Mesothelial cell of epicardium (in vitro differentiated cells): ENCODE results near the gene PAFAH2. TPM values are rescaled to one million over a fixed set of nuclear protein-coding genes. Genes with fewer than 3 reads are reported as not detected.
A peak's percentile ranks its signal among the peaks of the same experiment; 100 is the strongest.

ENCODE experiments used
- DNase-seq, 2 experiments: peaks; one replicate each; pipeline ENCODE4 v3.0.0; 2021; ENCODE audit warnings: low spot score in 2 of 2; ENCODE audit not compliant: unreplicated experiment in 2 of 2
- H3K27ac Mint-ChIP-seq: 2 replicates; pipeline ENCODE4 v1.8.0; 2021; ENCODE audit warnings: mixed read lengths
- H3K27me3 Mint-ChIP-seq: 2 replicates; pipeline ENCODE4 v1.8.0; 2021; ENCODE audit warnings: low read depth, mixed read lengths
- H3K36me3 Mint-ChIP-seq: 2 replicates; pipeline ENCODE4 v1.8.0; 2021; ENCODE audit warnings: mixed read lengths
- H3K4me1 Mint-ChIP-seq: 2 replicates; pipeline ENCODE4 v1.8.0; 2021; ENCODE audit warnings: mixed read lengths
- H3K4me3 Mint-ChIP-seq: 2 replicates; pipeline ENCODE4 v1.8.0; 2021; ENCODE audit warnings: mild to moderate bottlenecking, moderate library complexity, mixed read lengths
- H3K9me3 Mint-ChIP-seq: 2 replicates; pipeline ENCODE4 v1.8.0; 2021; ENCODE audit warnings: mixed read lengths
- total RNA-seq: library from RNA; stranded (reverse); gene quantifications from 3 replicates; pipeline ENCODE4 v1.2.1, GENCODE V29; 2021
- TF ChIP-seq, protein P1 (sequence below): fragments of 200-600 bp; sonication (generic); IDR thresholded peaks from one replicate; pipeline ENCODE4 v1.5.0; 2021; ENCODE audit warnings: antibody characterized with exemption; ENCODE audit not compliant: unreplicated experiment

The PAFAH2 gene
- total RNA-seq, 1 donor from 2014 or later = 9.1 TPM

DNA sequence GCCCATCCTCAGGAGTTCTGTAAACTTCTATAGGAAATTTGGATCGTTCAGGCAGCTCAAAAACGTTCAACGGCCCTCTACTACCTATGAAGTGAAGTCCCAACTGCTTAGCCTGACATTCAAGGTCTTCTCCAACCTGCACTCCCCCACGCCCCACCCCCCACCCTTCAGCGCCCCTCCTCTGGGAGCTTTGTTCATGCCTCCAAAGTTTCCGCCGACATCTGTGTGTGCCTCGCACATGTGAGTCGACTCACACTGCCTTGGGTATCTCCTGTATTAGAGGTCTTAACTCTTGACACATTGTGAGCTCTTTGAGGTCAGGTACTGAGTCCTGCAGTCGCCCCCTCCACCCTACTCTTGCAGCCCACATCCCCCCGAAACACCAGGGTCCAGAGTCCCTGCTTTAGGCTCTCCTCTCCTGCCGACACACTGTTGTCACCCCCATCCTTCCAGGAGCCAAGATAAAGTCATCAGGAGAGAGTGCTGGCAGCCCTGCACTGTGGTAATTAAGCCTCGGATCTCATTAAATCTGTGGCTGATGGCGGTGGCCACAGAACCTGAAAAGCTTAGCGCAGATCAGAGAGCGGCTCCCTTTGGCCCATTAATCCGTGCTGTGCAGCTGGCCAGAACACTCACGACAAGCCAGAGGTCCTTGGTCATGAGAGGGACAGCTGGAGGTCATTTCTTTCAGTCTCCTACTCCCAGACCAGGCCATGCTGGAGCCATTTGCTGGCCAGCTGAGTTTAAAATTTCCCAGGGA, 1.4 kb upstream of the PAFAH2 start:
- Mint-ChIP-seq H3K27ac (no peak overlapping the region), H3K9me3 (no peaks in the 10 kb centered on the region), H3K4me1 (peaks cover 17% of the 10 kb centered on the region), H3K36me3 (no peaks in the 10 kb centered on the region), H3K4me3 (no peak overlapping the region), H3K27me3 (peaks cover under 1% of the 10 kb centered on the region)
- DNase-seq = no peak
- TF ChIP-seq, protein P1, sequence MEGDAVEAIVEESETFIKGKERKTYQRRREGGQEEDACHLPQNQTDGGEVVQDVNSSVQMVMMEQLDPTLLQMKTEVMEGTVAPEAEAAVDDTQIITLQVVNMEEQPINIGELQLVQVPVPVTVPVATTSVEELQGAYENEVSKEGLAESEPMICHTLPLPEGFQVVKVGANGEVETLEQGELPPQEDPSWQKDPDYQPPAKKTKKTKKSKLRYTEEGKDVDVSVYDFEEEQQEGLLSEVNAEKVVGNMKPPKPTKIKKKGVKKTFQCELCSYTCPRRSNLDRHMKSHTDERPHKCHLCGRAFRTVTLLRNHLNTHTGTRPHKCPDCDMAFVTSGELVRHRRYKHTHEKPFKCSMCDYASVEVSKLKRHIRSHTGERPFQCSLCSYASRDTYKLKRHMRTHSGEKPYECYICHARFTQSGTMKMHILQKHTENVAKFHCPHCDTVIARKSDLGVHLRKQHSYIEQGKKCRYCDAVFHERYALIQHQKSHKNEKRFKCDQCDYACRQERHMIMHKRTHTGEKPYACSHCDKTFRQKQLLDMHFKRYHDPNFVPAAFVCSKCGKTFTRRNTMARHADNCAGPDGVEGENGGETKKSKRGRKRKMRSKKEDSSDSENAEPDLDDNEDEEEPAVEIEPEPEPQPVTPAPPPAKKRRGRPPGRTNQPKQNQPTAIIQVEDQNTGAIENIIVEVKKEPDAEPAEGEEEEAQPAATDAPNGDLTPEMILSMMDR = no peak

DNA sequence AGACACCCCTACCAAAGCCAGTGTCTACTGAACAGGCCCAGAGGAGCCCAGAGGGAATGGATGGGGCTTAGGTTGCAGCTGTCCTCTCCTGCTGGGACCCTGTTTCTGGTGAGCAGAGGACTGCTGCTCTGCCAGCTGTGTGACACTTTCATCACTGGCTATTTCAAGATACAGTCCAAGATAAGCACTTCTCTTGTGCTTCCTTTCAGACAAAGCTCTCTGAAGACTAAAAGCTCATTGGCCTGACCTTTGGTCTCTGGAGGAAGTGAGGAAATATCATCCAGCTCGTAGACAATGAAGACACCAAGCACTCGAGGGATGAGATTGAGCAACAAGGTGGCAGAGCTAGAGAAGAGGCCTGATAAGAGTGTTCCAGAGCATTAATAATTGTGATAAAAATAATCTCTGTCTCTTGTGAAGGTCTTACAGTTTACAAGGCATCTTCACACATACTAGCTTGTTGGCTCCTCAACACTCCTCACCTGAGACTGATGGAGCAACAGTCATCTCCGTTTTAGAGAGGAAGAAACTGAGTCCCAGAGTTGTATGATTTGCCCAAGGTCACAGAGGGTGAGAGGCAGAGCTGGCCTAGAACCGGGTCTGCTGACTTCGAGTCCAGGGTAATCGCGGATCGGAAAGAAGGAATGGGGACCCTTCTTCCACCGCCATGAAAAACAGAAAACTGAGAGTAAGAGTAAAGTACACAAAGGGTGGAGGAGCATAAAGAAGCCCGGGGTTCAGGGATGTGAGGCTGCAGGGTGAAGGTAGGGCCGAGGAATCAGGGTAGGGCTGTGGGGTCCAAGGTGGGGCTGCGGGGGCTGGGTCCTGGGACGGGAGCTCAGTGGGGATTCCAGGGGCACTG, 666 bp downstream of the PAFAH2 start:
- H3K4me1 Mint-ChIP-seq = peaks cover 19% of the 10 kb centered on the region
- no peaks in the 10 kb centered on the region for H3K27me3 Mint-ChIP-seq
- DNase-seq = no peak
- TF ChIP-seq, protein P1 = no peak
- peak overlapping the region; percentile 88 for H3K4me3 Mint-ChIP-seq
- H3K27ac Mint-ChIP-seq = peak overlapping the region; percentile 97
- no peaks in the 10 kb centered on the region for H3K36me3 Mint-ChIP-seq
- no peaks in the 10 kb centered on the region for H3K9me3 Mint-ChIP-seq

DNA sequence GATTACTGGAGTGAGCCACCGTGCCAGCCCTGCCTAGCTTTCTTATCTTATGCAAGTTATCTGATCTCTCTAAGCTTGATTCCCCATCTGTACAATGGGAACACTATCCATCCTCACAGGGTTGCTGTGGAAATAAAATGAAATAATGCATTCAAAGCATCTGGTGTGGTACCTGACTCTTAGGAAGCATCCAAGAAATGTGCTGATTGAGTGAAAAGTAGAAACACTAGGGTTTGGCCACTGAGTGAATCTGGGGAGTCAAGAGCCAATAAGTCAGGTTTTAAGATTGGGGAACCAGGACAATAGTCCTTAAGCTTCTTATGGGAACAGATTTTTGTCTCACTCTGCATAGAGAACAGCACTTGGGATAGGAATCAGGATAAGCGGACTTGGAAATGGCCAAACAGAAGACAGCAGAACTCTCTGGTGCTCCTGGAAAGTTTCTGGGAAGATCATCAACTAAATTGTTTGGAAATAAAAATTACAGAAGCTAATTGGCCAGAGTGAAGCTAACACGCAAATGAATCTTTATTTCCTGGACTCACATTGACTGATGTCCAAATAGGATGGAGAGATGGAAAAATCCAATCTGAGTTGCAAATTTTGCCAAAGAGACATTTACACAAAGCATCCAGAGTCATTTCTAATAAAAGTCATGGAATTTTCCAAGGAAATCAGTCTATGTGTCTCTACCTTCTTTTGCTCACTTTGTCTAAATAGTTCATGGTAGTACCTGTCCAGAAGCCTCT, 3.3 kb downstream of the PAFAH2 start:
- DNase-seq = no peak
- Mint-ChIP-seq H3K36me3 (no peaks in the 10 kb centered on the region), H3K27ac (no peak overlapping the region), H3K9me3 (no peaks in the 10 kb centered on the region), H3K4me3 (no peak overlapping the region), H3K4me1 (peaks cover 24% of the 10 kb centered on the region), H3K27me3 (no peaks in the 10 kb centered on the region)
- TF ChIP-seq, protein P1 = no peak

DNA sequence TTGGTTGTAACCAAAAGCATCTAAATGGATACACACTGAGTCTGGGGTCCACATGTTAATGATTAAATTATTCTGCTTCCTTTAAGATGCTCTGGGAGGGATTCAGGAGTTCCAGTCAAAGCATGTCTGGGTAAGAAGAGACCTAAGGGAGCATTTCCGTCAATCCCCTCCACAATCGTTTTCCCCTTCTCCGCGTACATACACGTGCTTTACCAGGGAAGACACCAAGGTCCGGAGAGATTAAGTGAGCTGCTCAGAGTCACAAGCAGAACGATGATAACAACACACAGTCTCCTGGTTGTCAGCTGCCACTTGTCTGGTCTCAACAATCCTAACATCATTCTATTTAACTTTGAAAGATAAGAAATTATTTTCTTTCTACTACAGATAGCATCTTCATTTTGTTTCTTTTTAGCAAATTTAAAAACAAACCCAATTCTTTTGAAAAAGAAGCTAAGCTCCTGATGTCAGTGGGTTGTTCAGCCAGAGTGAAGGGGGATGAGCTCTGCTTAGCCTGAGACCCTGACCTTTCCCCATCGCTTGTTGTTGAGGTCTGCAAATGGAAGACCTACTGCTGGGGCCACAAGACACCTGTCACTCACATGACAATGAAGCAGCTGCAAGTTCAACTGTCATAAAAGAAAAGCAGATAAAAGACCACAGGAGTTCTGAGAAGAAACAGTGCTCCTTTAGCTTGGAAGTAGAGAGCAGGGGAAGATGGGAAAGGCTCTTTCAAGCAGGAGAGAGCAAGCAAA, 4.5 kb downstream of the PAFAH2 start:
- no peaks in the 10 kb centered on the region for H3K9me3 Mint-ChIP-seq
- peaks cover 18% of the 10 kb centered on the region for H3K4me1 Mint-ChIP-seq
- no peaks in the 10 kb centered on the region for H3K27me3 Mint-ChIP-seq
- TF ChIP-seq, protein P1 = no peak
- H3K4me3 Mint-ChIP-seq = no peak overlapping the region
- H3K27ac Mint-ChIP-seq = no peak overlapping the region
- DNase-seq = no peak
- H3K36me3 Mint-ChIP-seq = peaks cover 2% of the 10 kb centered on the region

DNA sequence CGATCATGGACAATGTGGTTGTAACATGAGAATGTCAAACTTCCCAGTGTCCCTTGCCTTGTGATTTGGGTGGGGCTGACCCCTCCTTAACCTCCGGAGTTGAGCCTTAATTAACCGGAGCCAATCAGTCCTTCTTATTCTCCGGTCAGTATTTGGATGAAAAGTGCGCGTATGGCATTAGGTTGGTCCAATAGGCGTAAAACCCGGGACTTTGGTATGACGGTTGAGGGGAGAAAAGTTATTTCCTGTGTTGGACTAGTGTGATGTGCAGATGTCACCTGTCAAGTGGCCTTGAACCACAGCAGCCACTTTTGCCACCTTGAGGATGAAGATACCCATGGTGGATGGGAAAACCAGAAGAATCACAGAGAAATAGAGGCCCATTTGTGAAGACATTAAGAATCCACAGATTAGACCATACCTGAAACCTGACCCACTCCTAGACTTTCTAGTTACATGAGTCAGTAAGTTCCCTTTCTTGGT, 5.1 kb downstream of the PAFAH2 start:
- no peak for DNase-seq
- Mint-ChIP-seq H3K27me3 (no peaks in the 10 kb centered on the region), H3K27ac (no peak overlapping the region), H3K9me3 (no peaks in the 10 kb centered on the region), H3K4me1 (peaks cover 16% of the 10 kb centered on the region), H3K36me3 (peaks cover 2% of the 10 kb centered on the region), H3K4me3 (no peak overlapping the region)
- TF ChIP-seq, protein P1 = no peak
